ENCODE data around the gene IGLON5.

The IGLON5 gene

DNA sequence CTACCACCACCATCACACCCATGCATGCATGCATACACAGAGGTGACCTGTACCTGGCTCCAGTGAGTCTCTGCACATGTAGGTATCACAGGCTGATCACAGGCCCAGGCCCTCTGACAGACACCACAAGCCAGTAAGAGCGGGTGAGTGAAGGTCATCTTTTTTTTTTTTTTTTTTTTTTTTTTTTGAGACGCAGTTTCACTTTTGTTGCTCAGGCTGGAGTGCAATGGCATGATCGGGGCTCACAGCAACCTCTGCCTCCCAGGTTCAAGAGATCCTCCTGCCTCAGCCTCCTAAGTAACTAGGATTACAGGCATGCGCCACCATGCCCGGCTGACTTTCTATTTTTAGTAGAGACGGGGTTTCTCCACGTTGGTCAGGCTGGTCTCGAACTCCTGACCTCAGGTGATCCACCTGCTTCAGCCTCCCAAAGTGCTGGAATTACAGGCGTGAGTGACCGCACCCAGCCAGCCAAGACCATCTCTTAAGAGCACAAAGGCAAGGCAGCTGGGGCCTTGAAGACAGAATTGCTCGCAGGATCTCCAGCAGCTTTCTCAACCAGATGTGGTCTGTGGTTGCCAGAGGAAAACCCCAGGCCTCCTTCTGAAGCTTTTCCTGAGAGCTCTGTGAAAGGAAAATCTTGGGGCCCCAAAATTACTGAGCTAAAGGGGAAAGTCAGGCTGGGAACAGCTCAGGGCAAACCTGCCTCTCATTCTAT is 64.2 kb downstream of the IGLON5 start:
- no peak overlapping the region for H3K27ac ChIP-seq (replicated peaks; ENCODE audit: low read length)
- peaks cover 0 to 18% (median 0%) of the 10 kb centered on the region in 3 experiments for H3K27me3 ChIP-seq (ENCODE audit: control insufficient read depth in 3 of 3, insufficient read depth in 3 of 3, low read depth in 1 of 3, low read length in 3 of 3)
- no peak overlapping the region for H3K18ac ChIP-seq (ENCODE audit: low read length)
- no peak overlapping the region for H3K9ac ChIP-seq (ENCODE audit: low read depth, low read length, poor library complexity)
- H2BK120ac ChIP-seq (ENCODE audit: low read depth, low read length) = no peak overlapping the region
- no peaks in the 10 kb centered on the region for H3K4me1 ChIP-seq (ENCODE audit: control insufficient read depth in 2 of 2, insufficient read depth in 1 of 2, low read depth in 1 of 2, low read length in 2 of 2)
- no peak overlapping the region for H2BK15ac ChIP-seq (ENCODE audit: low read length)
- H4K91ac ChIP-seq (ENCODE audit: low read depth, low read length, poor library complexity) = no peak overlapping the region
- peak overlapping the region; percentile 4 for H3K23ac ChIP-seq (ENCODE audit: low read depth, low read length, poor library complexity)
- no peak overlapping the region for H3K4ac ChIP-seq (ENCODE audit: low read length)
- WGBS, 2 donors (ENCODE audit: extremely low coverage in 2 of 2, insufficient read length in 2 of 2, insufficient replicate concordance in 1 of 2) = no CpG with 5 or more reads among the region's 11 CpGs
- no peak overlapping the region for H3K4me3 ChIP-seq (ENCODE audit: low read length in 2 of 2)
- H4K8ac ChIP-seq (ENCODE audit: low read depth, low read length) = no peak overlapping the region
- H3K79me1 ChIP-seq (ENCODE audit: low read depth, low read length) = no peaks in the 10 kb centered on the region
- no peak for DNase-seq (ENCODE audit: low spot score)
- no peak overlapping the region for H2AK5ac ChIP-seq (ENCODE audit: low read depth, low read length)
- no peak overlapping the region for H2BK12ac ChIP-seq (ENCODE audit: low read length)
- no peak overlapping the region for H2AFZ ChIP-seq (ENCODE audit: low read length)
- peak overlapping the region; percentile 71 for H2BK5ac ChIP-seq (ENCODE audit: low read length)
- no peak overlapping the region for H3K4me2 ChIP-seq (ENCODE audit: insufficient read depth, low read length, poor library complexity, severe bottlenecking)
- no peaks in the 10 kb centered on the region for H3K9me3 ChIP-seq (replicated peaks in 1 of 2; ENCODE audit: control insufficient read depth in 2 of 2, insufficient read depth in 1 of 2, low read depth in 1 of 2, low read length in 2 of 2)
- no peaks in the 10 kb centered on the region for H3K36me3 ChIP-seq (replicated peaks in 1 of 2; ENCODE audit: control insufficient read depth in 2 of 2, insufficient read depth in 2 of 2, low read length in 2 of 2)
- no peak overlapping the region for H3K14ac ChIP-seq (ENCODE audit: low read length)

DNA sequence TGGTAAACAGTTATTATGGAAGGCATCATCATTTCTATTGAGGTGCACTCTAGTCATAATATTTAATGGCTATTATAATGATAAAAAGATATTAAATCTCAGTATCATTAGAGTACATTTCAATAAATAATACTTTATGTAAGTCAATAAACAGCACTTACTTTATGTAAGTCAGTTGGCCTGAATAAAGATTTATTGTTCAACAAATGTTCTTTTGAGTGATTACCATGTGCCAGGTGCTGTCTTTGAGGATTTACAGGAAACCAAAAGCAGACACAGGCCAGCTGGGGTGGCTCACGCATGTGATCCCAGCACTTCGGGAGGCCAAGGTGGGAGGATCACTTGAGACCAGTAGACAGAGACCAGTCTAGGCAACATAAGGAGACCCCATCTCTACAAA is 66.0 kb downstream of the IGLON5 start:
- no CpG with 5 or more reads among the region's 2 CpGs for WGBS, 2 donors (ENCODE audit: extremely low coverage in 2 of 2, insufficient read length in 2 of 2, insufficient replicate concordance in 1 of 2)

DNA sequence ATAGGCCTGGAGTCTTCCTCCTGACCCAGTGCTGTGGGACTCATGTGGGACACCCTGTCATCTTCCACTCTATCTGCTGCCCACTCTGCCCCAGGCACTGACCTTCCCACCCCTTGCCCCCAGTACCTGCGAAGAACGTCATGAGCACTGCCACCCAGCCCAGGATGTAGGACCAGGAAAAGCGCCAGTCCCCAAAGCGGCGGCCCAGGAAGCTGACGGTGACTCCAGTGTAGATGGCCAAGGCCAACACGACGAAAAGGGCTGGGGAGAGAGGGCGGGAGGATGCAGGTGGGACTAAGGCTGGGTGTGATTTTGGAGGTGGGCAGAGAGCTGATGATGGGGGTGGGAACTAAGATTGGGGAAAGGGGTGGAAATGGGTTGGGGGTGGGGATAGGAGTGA is 68.9 kb downstream of the IGLON5 start:
- H2AK5ac ChIP-seq (ENCODE audit: low read depth, low read length) = no peak overlapping the region
- no peak overlapping the region for H2AFZ ChIP-seq (ENCODE audit: low read length)
- no peak overlapping the region for H3K9ac ChIP-seq (ENCODE audit: low read depth, low read length, poor library complexity)
- no peak overlapping the region for H4K8ac ChIP-seq (ENCODE audit: low read depth, low read length)
- H3K18ac ChIP-seq (ENCODE audit: low read length) = peak overlapping the region; percentile 76
- no peaks in the 10 kb centered on the region for H3K79me1 ChIP-seq (ENCODE audit: low read depth, low read length)
- H2BK15ac ChIP-seq (ENCODE audit: low read length) = peak overlapping the region; percentile 55
- no peaks in the 10 kb centered on the region for H3K36me3 ChIP-seq (replicated peaks in 1 of 2; ENCODE audit: control insufficient read depth in 2 of 2, insufficient read depth in 2 of 2, low read length in 2 of 2)
- H3K4me2 ChIP-seq (ENCODE audit: insufficient read depth, low read length, poor library complexity, severe bottlenecking) = no peak overlapping the region
- H2BK120ac ChIP-seq (ENCODE audit: low read depth, low read length) = no peak overlapping the region
- H3K14ac ChIP-seq (ENCODE audit: low read length) = no peak overlapping the region
- no peak for DNase-seq (ENCODE audit: low spot score)
- no peak overlapping the region for H3K27ac ChIP-seq (replicated peaks; ENCODE audit: low read length)
- H3K9me3 ChIP-seq (replicated peaks in 1 of 2; ENCODE audit: control insufficient read depth in 2 of 2, insufficient read depth in 1 of 2, low read depth in 1 of 2, low read length in 2 of 2) = peaks cover 2 to 3% of the 10 kb centered on the region in 2 donors
- no peak overlapping the region for H2BK5ac ChIP-seq (ENCODE audit: low read length)
- H3K4me1 ChIP-seq (ENCODE audit: control insufficient read depth in 2 of 2, insufficient read depth in 1 of 2, low read depth in 1 of 2, low read length in 2 of 2) = no peaks in the 10 kb centered on the region
- no peak overlapping the region for H2BK12ac ChIP-seq (ENCODE audit: low read length)
- no peaks in the 10 kb centered on the region for H3K27me3 ChIP-seq (ENCODE audit: control insufficient read depth in 3 of 3, insufficient read depth in 3 of 3, low read depth in 1 of 3, low read length in 3 of 3)
- no peak overlapping the region for H4K91ac ChIP-seq (ENCODE audit: low read depth, low read length, poor library complexity)
- no CpG with 5 or more reads among the region's 9 CpGs for WGBS, 2 donors (ENCODE audit: extremely low coverage in 2 of 2, insufficient read length in 2 of 2, insufficient replicate concordance in 1 of 2)
- no peak overlapping the region for H3K23ac ChIP-seq (ENCODE audit: low read depth, low read length, poor library complexity)
- peak overlapping the region in 1 of 2 donors; percentile 46 for H3K4me3 ChIP-seq (ENCODE audit: low read length in 2 of 2)
- no peak overlapping the region for H3K4ac ChIP-seq (ENCODE audit: low read length)

More for the DNA sequence above, 66.0 kb downstream of the IGLON5 start:
- Histone ChIP-seq H3K9me3 (replicated peaks in 1 of 2; ENCODE audit: control insufficient read depth in 2 of 2, insufficient read depth in 1 of 2, low read depth in 1 of 2, low read length in 2 of 2) (peaks cover 2 to 3% of the 10 kb centered on the region in 2 donors), H3K36me3 (replicated peaks in 1 of 2; ENCODE audit: control insufficient read depth in 2 of 2, insufficient read depth in 2 of 2, low read length in 2 of 2) (no peaks in the 10 kb centered on the region), H3K4me2 (ENCODE audit: insufficient read depth, low read length, poor library complexity, severe bottlenecking) (no peak overlapping the region), H4K8ac (ENCODE audit: low read depth, low read length) (no peak overlapping the region), H2AK5ac (ENCODE audit: low read depth, low read length) (no peak overlapping the region), H3K27me3 (ENCODE audit: control insufficient read depth in 3 of 3, insufficient read depth in 3 of 3, low read depth in 1 of 3, low read length in 3 of 3) (peaks cover 0 to 11% (median 0%) of the 10 kb centered on the region in 3 experiments), H2BK5ac (ENCODE audit: low read length) (no peak overlapping the region), H3K27ac (replicated peaks; ENCODE audit: low read length) (no peak overlapping the region), H3K18ac (ENCODE audit: low read length) (no peak overlapping the region), H2AFZ (ENCODE audit: low read length) (no peak overlapping the region), H4K91ac (ENCODE audit: low read depth, low read length, poor library complexity) (no peak overlapping the region), H3K4me1 (ENCODE audit: control insufficient read depth in 2 of 2, insufficient read depth in 1 of 2, low read depth in 1 of 2, low read length in 2 of 2) (no peaks in the 10 kb centered on the region), H3K23ac (ENCODE audit: low read depth, low read length, poor library complexity) (no peak overlapping the region), H2BK120ac (ENCODE audit: low read depth, low read length) (no peak overlapping the region), H2BK12ac (ENCODE audit: low read length) (no peak overlapping the region), H3K79me1 (ENCODE audit: low read depth, low read length) (no peaks in the 10 kb centered on the region), H3K4me3 (ENCODE audit: low read length in 2 of 2) (no peak overlapping the region), H3K9ac (ENCODE audit: low read depth, low read length, poor library complexity) (no peak overlapping the region), H3K14ac (ENCODE audit: low read length) (no peak overlapping the region), H3K4ac (ENCODE audit: low read length) (no peak overlapping the region), H2BK15ac (ENCODE audit: low read length) (no peak overlapping the region)
- DNase-seq (ENCODE audit: low spot score) = no peak

Measured in neuronal stem cell (in vitro differentiated cells).